ENCODE data around the gene RINL. TPM values are rescaled to one million over a fixed set of nuclear protein-coding genes. Genes with fewer than 3 reads are reported as not detected.

Gene RINL
- total RNA-seq, 4 donors from 2014 or later: 6.4 to 18.7 (median 13.5) TPM

DNA sequence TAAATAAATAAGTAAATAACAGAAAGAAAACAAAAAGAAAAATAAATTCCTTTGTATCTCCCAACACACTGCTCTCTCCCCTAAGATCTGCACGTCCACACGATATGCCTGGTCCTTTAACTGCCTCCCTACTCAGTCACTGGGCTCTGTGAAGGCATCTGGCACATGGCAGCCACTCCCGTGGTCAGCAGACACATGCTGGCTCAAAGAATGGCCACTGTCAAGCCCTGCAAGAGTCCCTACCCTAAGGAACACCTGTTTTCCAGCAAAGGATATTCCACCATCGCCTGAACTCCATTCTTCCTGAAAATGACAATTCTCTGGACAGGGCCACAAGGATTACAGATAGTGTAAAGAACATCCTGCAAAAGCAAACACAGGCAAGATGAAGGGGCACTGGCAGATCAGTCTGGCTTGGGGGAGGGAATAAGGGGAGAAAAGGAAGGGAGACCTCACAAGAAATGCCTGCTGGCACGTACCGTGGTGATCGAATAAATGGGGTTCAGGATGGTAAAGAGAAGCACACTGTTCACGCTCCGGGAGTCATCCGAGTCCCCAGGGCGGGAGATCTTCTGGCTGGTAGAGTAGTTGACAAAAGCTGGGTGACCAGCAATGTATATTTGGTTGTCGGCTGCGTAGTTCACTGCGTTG lies 32.6 kb downstream of the RINL start:
- DNase-seq: no peak
- no peak overlapping the region for H3K27ac ChIP-seq
- H3K4me3 ChIP-seq (replicated peaks in 1 of 3): no peak overlapping the region
- peaks cover 16 to 23% of the 10 kb centered on the region in 2 donors for H3K4me1 ChIP-seq
- H3K36me3 ChIP-seq: peaks cover 70 to 74% of the 10 kb centered on the region in 2 donors
- intact Hi-C loops (cut with DNase I): loop anchor here (5.0 kb wide), 1 partner anchor 52 kb away; the partner anchor contains the start of genes NFKBIB and SIRT2
- no peaks in the 10 kb centered on the region for H3K9me3 ChIP-seq
- 94 to 95% methylated on average over 13 to 14 of the region's 14 CpGs for WGBS, 2 donors
- H3K27me3 ChIP-seq: no peaks in the 10 kb centered on the region
- TF ChIP-seq CTCF (IDR thresholded peaks at IDR 0.05) (no peak), POLR2A (IDR thresholded peaks at IDR 0.05) (no peak)

DNA sequence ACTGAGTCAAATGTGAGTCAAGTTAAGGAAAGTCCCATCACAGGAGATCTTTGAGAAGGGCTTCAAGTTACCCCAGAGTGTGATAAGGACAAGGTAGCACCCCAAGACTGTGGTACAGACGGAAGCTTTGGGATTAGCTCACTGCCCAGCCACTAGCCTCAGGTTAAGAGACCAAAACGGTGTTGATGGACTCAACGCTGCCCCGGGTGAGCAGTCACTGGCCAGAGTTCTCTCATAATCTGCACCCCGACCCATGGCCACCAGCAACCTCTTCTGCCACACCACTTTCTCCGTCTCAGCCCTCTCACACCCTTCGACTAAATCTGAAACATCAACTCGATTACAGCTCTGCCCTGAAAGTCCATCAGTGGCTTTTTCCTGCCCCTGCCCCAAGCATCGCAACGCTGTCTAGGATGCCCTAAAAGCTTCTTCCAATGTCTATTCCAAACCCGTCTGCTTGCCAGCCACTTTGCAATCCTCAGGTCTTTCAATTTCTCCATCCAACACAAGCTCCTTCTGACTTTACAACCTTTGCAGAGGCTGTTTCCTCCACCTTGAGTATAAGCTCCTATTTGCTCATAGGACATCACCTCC lies 33.9 kb downstream of the RINL start:
- peaks cover 16 to 23% of the 10 kb centered on the region in 2 donors for H3K4me1 ChIP-seq
- peaks cover 83 to 87% of the 10 kb centered on the region in 2 donors for H3K36me3 ChIP-seq
- WGBS, 2 donors: 92 to 95% methylated on average over 11 of the region's 11 CpGs
- no peak for DNase-seq
- no peaks in the 10 kb centered on the region for H3K27me3 ChIP-seq
- intact Hi-C loops (cut with DNase I): no loop called here
- no peak overlapping the region for H3K4me3 ChIP-seq (replicated peaks in 1 of 3)
- TF ChIP-seq CTCF (IDR thresholded peaks at IDR 0.05) (no peak), POLR2A (IDR thresholded peaks at IDR 0.05) (no peak)
- no peaks in the 10 kb centered on the region for H3K9me3 ChIP-seq
- no peak overlapping the region for H3K27ac ChIP-seq

GRCh38 chr19:38843175-38843758 lies 34.8 kb downstream of the RINL start:
- intact Hi-C loops (cut with DNase I): no loop called here
- Histone ChIP-seq H3K9me3 (no peaks in the 10 kb centered on the region), H3K36me3 (peaks cover 92 to 96% of the 10 kb centered on the region in 2 donors), H3K4me3 (replicated peaks in 1 of 3) (no peak overlapping the region), H3K27ac (no peak overlapping the region), H3K4me1 (peaks cover 8 to 16% of the 10 kb centered on the region in 2 donors), H3K27me3 (no peaks in the 10 kb centered on the region)
- WGBS, 2 donors: 96 to 98% methylated on average over 5 to 7 of the region's 9 CpGs
- DNase-seq: no peak
- TF ChIP-seq POLR2A (IDR thresholded peaks at IDR 0.05) (no peak), CTCF (IDR thresholded peaks at IDR 0.05) (no peak)

- H3K27ac ChIP-seq: no peak overlapping the region
- no peaks in the 10 kb centered on the region for H3K27me3 ChIP-seq
- no peak overlapping the region for H3K4me3 ChIP-seq (replicated peaks in 1 of 3)
- TF ChIP-seq POLR2A (IDR thresholded peaks at IDR 0.05) (no peak), CTCF (IDR thresholded peaks at IDR 0.05) (no peak)
- no peaks in the 10 kb centered on the region for H3K9me3 ChIP-seq
- 84 to 93% methylated on average over 14 to 17 of the region's 17 CpGs for WGBS, 2 donors
- intact Hi-C loops (cut with DNase I): no loop called here
- peak in 1 of 2 donors; percentile 15 for DNase-seq
- peaks cover 99 to 100% of the 10 kb centered on the region in 2 donors for H3K36me3 ChIP-seq
- H3K4me1 ChIP-seq: peaks cover 2 to 9% of the 10 kb centered on the region in 2 donors
These were observed 35.5 kb downstream of the RINL start for GRCh38 chr19:38842439-38843174.
